K562 (cell line): Measurements from ENCODE around the gene TF. TPM values are rescaled to one million over a fixed set of nuclear protein-coding genes. Genes with fewer than 3 reads are reported as not detected.

ENCODE experiments used
- ATAC-seq: fragments of 200-7000 bp; cut with Tn5 transposase; 3 replicates; pipeline ENCODE4 v1.9.1; 2020; ENCODE audit warnings: moderate library complexity
- BruUV-seq: library from RNA; stranded (reverse); fragments of 400-500 nt; replicated peaks from 2 replicates; lab custom pipeline; 2021; lab: Mats Ljungman, UMichigan
- CTCF ChIA-PET: fragments of 300-600 bp; formaldehyde crosslinking; extraction: SDS; loops from one replicate; lab custom pipeline; 2021; ENCODE audit warnings: low intra/inter-chr PET ratio; lab: Yijun Ruan, JAX
- POLR2A ChIA-PET: fragments of 300-600, 350-650 bp; sonication (Branson Sonifier 250); formaldehyde crosslinking; extraction: SDS; loops from one replicate; lab custom pipeline; 2021; ENCODE audit warnings: antibody characterized with exemption, inconsistent platforms; lab: Yijun Ruan, JAX
- DNase-seq, 4 experiments: peaks; one replicate each; pipeline versions ENCODE4 v3.0.0 to v3.0.0-alpha.2; 2011 to 2018; ENCODE audit warnings: low spot score in 3 of 4, mixed read lengths in 3 of 4; ENCODE audit errors: extremely low read depth in 1 of 4
- FAIRE-seq: peaks from 2 replicates; lab custom pipeline; 2011; peaks lifted over from hg19 to GRCh38; lab: Jason Lieb, UNC
- H2AFZ ChIP-seq: 2 replicates; pipeline ENCODE4 v1.6.0; 2011; ENCODE audit warnings: low read depth, low read length, control low read depth, inconsistent platforms
- H3K27ac ChIP-seq: fragments of 200-600 bp; 3 replicates; pipeline ENCODE4 v1.8.0; 2011; ENCODE audit warnings: low read depth, mild to moderate bottlenecking, control low read depth, inconsistent platforms, low read length, moderate library complexity, mixed read lengths; ENCODE audit errors: extremely low read depth
- H3K27me3 ChIP-seq, 2 experiments: fragments of 300-600 bp in 1 of 2; 2 replicates in 1 of 2; 3 replicates in 1 of 2; pipeline versions ENCODE4 v1.6.0 to v1.8.0; 2011; ENCODE audit warnings: inconsistent platforms in 2 of 2, low read length in 2 of 2, mild to moderate bottlenecking in 1 of 2, mixed read lengths in 1 of 2, moderate library complexity in 1 of 2; ENCODE audit not compliant: control insufficient read depth in 2 of 2, insufficient read depth in 2 of 2
- H3K36me3 ChIP-seq: fragments of 300-600 bp; 3 replicates; pipeline ENCODE4 v1.8.0; 2011; ENCODE audit warnings: mild to moderate bottlenecking, low read length, inconsistent platforms; ENCODE audit not compliant: control insufficient read depth, insufficient read depth
- H3K4me1 ChIP-seq, 2 experiments: fragments of 200-600 bp in 1 of 2; replicated peaks in 1 of 2; 2 replicates in 1 of 2; 3 replicates in 1 of 2; pipeline versions ENCODE4 v1.5.1 to v1.8.0; 2011; ENCODE audit warnings: inconsistent platforms in 2 of 2, low read length in 2 of 2, mild to moderate bottlenecking in 1 of 2, mixed read lengths in 1 of 2, moderate library complexity in 1 of 2; ENCODE audit not compliant: control insufficient read depth in 2 of 2, insufficient read depth in 2 of 2
- H3K4me2 ChIP-seq: 2 replicates; pipeline ENCODE4 v1.6.1; 2011; ENCODE audit warnings: low read length, control low read depth, inconsistent platforms, mixed read lengths; ENCODE audit not compliant: insufficient read depth
- H3K4me3 ChIP-seq: fragments of 200-600 bp; sonication (generic), shearing (Covaris generic); 2 replicates; pipeline ENCODE4 v1.5.1; 2016; ENCODE audit warnings: control low read depth, inconsistent platforms
- H3K79me2 ChIP-seq: fragments of 200-600 bp; 3 replicates; pipeline ENCODE4 v1.8.0; 2011; ENCODE audit warnings: low read length, inconsistent platforms; ENCODE audit not compliant: control insufficient read depth, insufficient read depth
- H3K9ac ChIP-seq, 2 experiments: 2 replicates each; pipeline versions ENCODE4 v1.6.0 to v1.6.1; 2011; ENCODE audit warnings: low read depth in 2 of 2, low read length in 2 of 2, control low read depth in 1 of 2, inconsistent platforms in 1 of 2, mild to moderate bottlenecking in 1 of 2, mixed read lengths in 1 of 2; ENCODE audit not compliant: insufficient read depth in 1 of 2
- H3K9me1 ChIP-seq: one replicate; pipeline ENCODE4 v1.6.0; 2011; ENCODE audit warnings: inconsistent platforms, mild to moderate bottlenecking, low read length, moderate library complexity; ENCODE audit not compliant: control insufficient read depth, insufficient read depth
- H3K9me3 ChIP-seq: replicated peaks from 2 replicates; pipeline ENCODE4 v1.5.1; 2011; ENCODE audit warnings: low read depth, low read length, inconsistent platforms; ENCODE audit not compliant: control insufficient read depth, insufficient read depth
- H4K20me1 ChIP-seq: replicated peaks from 2 replicates; pipeline ENCODE4 v1.6.1; 2011; ENCODE audit warnings: low read length, inconsistent platforms, mixed read lengths; ENCODE audit not compliant: control insufficient read depth, insufficient read depth
- BDP1 ChIP-seq: IDR thresholded peaks from 3 replicates; pipeline ENCODE4 v1.6.1; 2011; ENCODE audit not compliant: insufficient read length, insufficient read depth
- ERF ChIP-seq: fragments of 450-650 bp; formaldehyde crosslinking; IDR thresholded peaks from 2 replicates; pipeline ENCODE4 v1.4.0; 2020; ENCODE audit warnings: mild to moderate bottlenecking, mixed read lengths
- GTF2F1 ChIP-seq: IDR thresholded peaks from 2 replicates; pipeline ENCODE4 v1.6.1; 2011; ENCODE audit warnings: low read depth, low read length, improper control_type of control experiment
- NCOA1 ChIP-seq: fragments of 450-650 bp; IDR thresholded peaks from 2 replicates; pipeline ENCODE4 v1.6.1; 2016; ENCODE audit warnings: low read depth
- NONO ChIP-seq, 2 experiments: fragments of 200-400 bp in 1 of 2; fragments of 450-650 bp in 1 of 2; formaldehyde crosslinking in 1 of 2; IDR thresholded peaks; 2 replicates each; pipeline ENCODE4 v1.6.1; 2017; ENCODE audit warnings: low read depth in 2 of 2, mild to moderate bottlenecking in 2 of 2, moderate library complexity in 2 of 2, low read length in 1 of 2
- NUFIP1 ChIP-seq: fragments of 450-650 bp; IDR thresholded peaks from 2 replicates; pipeline ENCODE4 v1.6.1; 2018; ENCODE audit not compliant: partially characterized antibody
- SAFB2 ChIP-seq: fragments of 200-400 bp; formaldehyde crosslinking; IDR thresholded peaks from 2 replicates; pipeline ENCODE4 v1.6.1; 2018; ENCODE audit warnings: borderline replicate concordance, low read length, low read depth, moderate library complexity; ENCODE audit not compliant: severe bottlenecking
- SETDB1 ChIP-seq: IDR thresholded peaks from one replicate; pipeline ENCODE4 v1.6.1; 2012; ENCODE audit warnings: low read length, control low read depth, inconsistent platforms
- SP1 ChIP-seq: sonication (generic); formaldehyde crosslinking; IDR thresholded peaks from 2 replicates; pipeline ENCODE4 v1.8.1; 2022; ENCODE audit warnings: mild to moderate bottlenecking, missing genetic modification reagents
- SUPT5H ChIP-seq: fragments of 450-650 bp; IDR thresholded peaks from 2 replicates; pipeline ENCODE4 v1.6.1; 2016
- TCF3 ChIP-seq: sonication (generic); formaldehyde crosslinking; IDR thresholded peaks from 2 replicates; pipeline ENCODE4 v1.4.0; 2020; ENCODE audit warnings: mild to moderate bottlenecking, missing genetic modification reagents
- ZNF830 ChIP-seq: fragments of 250-450 bp; sonication (Bioruptor Pico); IDR thresholded peaks from 2 replicates; pipeline ENCODE4 v1.5.0; 2021; ENCODE audit warnings: mild to moderate bottlenecking
- whole genome bisulfite sequencing: fragments of 100-300 bp; shearing (Covaris generic); methylation state at CpG from one replicate; pipeline ENCODE4 v1.1.6; 2016; ENCODE audit warnings: low coverage, mixed read lengths; ENCODE audit not compliant: insufficient coverage; ENCODE audit errors: missing lambda C conversion rate; 5-methylcytosine and 5-hydroxymethylcytosine counted together
- in situ Hi-C: fragments of 300-500 bp; cut with MboI; formaldehyde crosslinking; loops from 4 replicates; pipeline ENCODE4 v1.15.0; 2018; ENCODE audit warnings: inconsistent platforms, mixed read lengths
- intact Hi-C: fragments of 100-400 bp; cut with micrococcal nuclease; formaldehyde crosslinking; loops from 2 replicates; pipeline ENCODE4 v1.14.2; 2022
- polyA plus RNA-seq, 8 experiments: library from polyadenylated mRNA; depleted of rRNA in 4 of 8; stranded (reverse) in 5 of 8; unstranded in 3 of 8; fragments of >200 nt; fragmentation: Nextera tagmentation in 2 of 8; fragmentation: Illumina TruSeq in 1 of 8; extraction: Ambion mirVana in 2 of 8; extraction: Trizol in 1 of 8; gene quantifications; 2 replicates each; pipeline versions ENCODE4 v1.2.1 to v1.2.3, GENCODE V29; 2011 to 2014; ENCODE audit warnings: inconsistent platforms in 1 of 8, missing spikeins in 1 of 8
- total RNA-seq, 7 experiments: library from RNA; depleted of rRNA in 6 of 7; stranded (reverse); fragments of >200 nt in 6 of 7; fragmentation: Illumina TruSeq in 2 of 7; extraction: Trizol in 2 of 7; gene quantifications; 2 replicates each; pipeline versions ENCODE4 v1.2.1 to v1.2.3, GENCODE V29; 2011 to 2021; ENCODE audit warnings: low replicate concordance in 1 of 7
- TF ChIP-seq, protein P1 (sequence below): fragments of 450-650 bp; formaldehyde crosslinking; IDR thresholded peaks from 2 replicates; pipeline ENCODE4 v1.4.0; 2022; ENCODE audit warnings: missing genetic modification characterization
- TF ChIP-seq, protein P2 (sequence below): fragments of 250-450 bp; sonication (Bioruptor Pico); IDR thresholded peaks from 2 replicates; pipeline ENCODE4 v1.8.0; 2021; ENCODE audit warnings: moderate library complexity, mild to moderate bottlenecking, inconsistent platforms

The TF gene
- total and polyA plus RNA-seq, 9 of the 15 experiments (the other 6 are each of a cell fraction or from before 2014, with no cell fraction given): 0.09 to 9.2 (median 3.1) TPM

DNA sequence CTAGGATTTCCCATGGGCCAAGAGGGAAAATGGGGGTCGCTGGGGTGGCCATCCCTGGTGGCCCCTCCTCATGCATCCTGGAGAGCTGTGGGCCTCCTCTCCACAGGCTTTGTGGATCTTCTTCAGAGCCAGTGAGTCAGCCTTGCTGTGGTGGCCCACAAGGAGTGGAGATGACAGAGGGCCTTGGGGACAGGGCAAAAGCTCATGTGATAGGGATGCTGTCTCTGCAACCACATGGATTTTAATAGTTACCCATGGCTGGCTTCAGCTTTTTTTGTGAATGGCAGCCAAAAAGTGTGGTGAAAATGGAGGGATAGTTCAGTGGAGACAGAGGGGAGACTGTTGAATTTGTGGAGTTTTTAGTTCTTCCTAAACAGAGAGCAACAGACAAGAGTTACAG is 1.2 kb downstream of the TF start:
- WGBS: 29% methylated on average over 1 of the region's 1 CpG

More for the DNA sequence above, 1.2 kb downstream of the TF start:
- BruUV-seq: no TSS peak
- Histone ChIP-seq H2AFZ (no peak overlapping the region), H3K4me3 (no peak overlapping the region), H3K79me2 (no peaks in the 10 kb centered on the region), H3K36me3 (no peaks in the 10 kb centered on the region), H3K4me2 (no peak overlapping the region), H4K20me1 (no peaks in the 10 kb centered on the region), H3K27ac (no peak overlapping the region), H3K4me1 (peaks cover 14 to 19% of the 10 kb centered on the region in 2 experiments; a peak in 4 of 5 replicates), H3K27me3 (peaks cover 0 to 12% of the 10 kb centered on the region in 2 experiments; a peak in 2 of 5 replicates), H3K9me3 (no peaks in the 10 kb centered on the region), H3K9me1 (no peaks in the 10 kb centered on the region), H3K9ac (no peak overlapping the region)
- TF ChIP-seq BDP1: no peak
- TF ChIP-seq, protein P1, sequence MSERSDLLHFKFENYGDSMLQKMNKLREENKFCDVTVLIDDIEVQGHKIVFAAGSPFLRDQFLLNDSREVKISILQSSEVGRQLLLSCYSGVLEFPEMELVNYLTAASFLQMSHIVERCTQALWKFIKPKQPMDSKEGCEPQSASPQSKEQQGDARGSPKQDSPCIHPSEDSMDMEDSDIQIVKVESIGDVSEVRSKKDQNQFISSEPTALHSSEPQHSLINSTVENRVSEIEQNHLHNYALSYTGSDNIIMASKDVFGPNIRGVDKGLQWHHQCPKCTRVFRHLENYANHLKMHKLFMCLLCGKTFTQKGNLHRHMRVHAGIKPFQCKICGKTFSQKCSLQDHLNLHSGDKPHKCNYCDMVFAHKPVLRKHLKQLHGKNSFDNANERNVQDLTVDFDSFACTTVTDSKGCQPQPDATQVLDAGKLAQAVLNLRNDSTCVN (CRISPR knock-in tag): no peak
- TF ChIP-seq NONO (IDR thresholded peaks at IDR 0.05; ENCODE audit: low read depth in 2 of 2, low read length in 1 of 2): no peak
- no peak for TF ChIP-seq ZNF830
- TF ChIP-seq SP1 (CRISPR knock-in tag): no peak
- TF ChIP-seq ERF: no peak
- TF ChIP-seq SUPT5H: no peak
- no peak for TF ChIP-seq TCF3 (CRISPR knock-in tag)
- TF ChIP-seq, protein P2, sequence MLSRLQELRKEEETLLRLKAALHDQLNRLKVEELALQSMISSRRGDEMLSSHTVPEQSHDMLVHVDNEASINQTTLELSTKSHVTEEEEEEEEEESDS (CRISPR knock-in tag): no peak
- no peak for TF ChIP-seq SAFB2
- TF ChIP-seq NUFIP1: no peak
- TF ChIP-seq GTF2F1: no peak
- TF ChIP-seq NCOA1: no peak
- TF ChIP-seq SETDB1: no peak
- intact Hi-C loops (loop anchor here (5.0 kb wide), 1 partner anchor 85 kb away; the partner anchor contains the start of gene TOPBP1), in situ Hi-C loops (no loop called here)
- DNase-seq: no peak
- ChIA-PET POLR2A (no interaction called here), CTCF (no interaction called here)
- no peak for FAIRE-seq
- no peak for ATAC-seq
